K562 (cell line): ENCODE results near the gene ABI3BP. TPM values are rescaled to one million over a fixed set of nuclear protein-coding genes. Genes with fewer than 3 reads are reported as not detected.

Experiments used
- ATAC-seq: fragments of 200-7000 bp; cut with Tn5 transposase; 3 replicates; pipeline ENCODE4 v1.9.1; 2020; ENCODE audit warnings: moderate library complexity
- BruUV-seq: library from RNA; stranded (reverse); fragments of 400-500 nt; replicated peaks from 2 replicates; lab custom pipeline; 2021; lab: Mats Ljungman, UMichigan
- CTCF ChIA-PET: fragments of 300-600 bp; formaldehyde crosslinking; extraction: SDS; loops from one replicate; lab custom pipeline; 2021; ENCODE audit warnings: low intra/inter-chr PET ratio; lab: Yijun Ruan, JAX
- POLR2A ChIA-PET: fragments of 300-600, 350-650 bp; sonication (Branson Sonifier 250); formaldehyde crosslinking; extraction: SDS; loops from one replicate; lab custom pipeline; 2021; ENCODE audit warnings: antibody characterized with exemption, inconsistent platforms; lab: Yijun Ruan, JAX
- DNase-seq, 4 experiments: peaks; one replicate each; pipeline versions ENCODE4 v3.0.0 to v3.0.0-alpha.2; 2011 to 2018; ENCODE audit warnings: low spot score in 3 of 4, mixed read lengths in 3 of 4; ENCODE audit errors: extremely low read depth in 1 of 4
- FAIRE-seq: peaks from 2 replicates; lab custom pipeline; 2011; peaks lifted over from hg19 to GRCh38; lab: Jason Lieb, UNC
- H2AFZ ChIP-seq: 2 replicates; pipeline ENCODE4 v1.6.0; 2011; ENCODE audit warnings: low read depth, low read length, control low read depth, inconsistent platforms
- H3K27ac ChIP-seq: fragments of 200-600 bp; 3 replicates; pipeline ENCODE4 v1.8.0; 2011; ENCODE audit warnings: low read depth, mild to moderate bottlenecking, control low read depth, inconsistent platforms, low read length, moderate library complexity, mixed read lengths; ENCODE audit errors: extremely low read depth
- H3K27me3 ChIP-seq, 2 experiments: fragments of 300-600 bp in 1 of 2; 2 replicates in 1 of 2; 3 replicates in 1 of 2; pipeline versions ENCODE4 v1.6.0 to v1.8.0; 2011; ENCODE audit warnings: inconsistent platforms in 2 of 2, low read length in 2 of 2, mild to moderate bottlenecking in 1 of 2, mixed read lengths in 1 of 2, moderate library complexity in 1 of 2; ENCODE audit not compliant: control insufficient read depth in 2 of 2, insufficient read depth in 2 of 2
- H3K36me3 ChIP-seq: fragments of 300-600 bp; 3 replicates; pipeline ENCODE4 v1.8.0; 2011; ENCODE audit warnings: mild to moderate bottlenecking, low read length, inconsistent platforms; ENCODE audit not compliant: control insufficient read depth, insufficient read depth
- H3K4me1 ChIP-seq, 2 experiments: fragments of 200-600 bp in 1 of 2; replicated peaks in 1 of 2; 2 replicates in 1 of 2; 3 replicates in 1 of 2; pipeline versions ENCODE4 v1.5.1 to v1.8.0; 2011; ENCODE audit warnings: inconsistent platforms in 2 of 2, low read length in 2 of 2, mild to moderate bottlenecking in 1 of 2, mixed read lengths in 1 of 2, moderate library complexity in 1 of 2; ENCODE audit not compliant: control insufficient read depth in 2 of 2, insufficient read depth in 2 of 2
- H3K4me2 ChIP-seq: 2 replicates; pipeline ENCODE4 v1.6.1; 2011; ENCODE audit warnings: low read length, control low read depth, inconsistent platforms, mixed read lengths; ENCODE audit not compliant: insufficient read depth
- H3K4me3 ChIP-seq: fragments of 200-600 bp; sonication (generic), shearing (Covaris generic); 2 replicates; pipeline ENCODE4 v1.5.1; 2016; ENCODE audit warnings: control low read depth, inconsistent platforms
- H3K79me2 ChIP-seq: fragments of 200-600 bp; 3 replicates; pipeline ENCODE4 v1.8.0; 2011; ENCODE audit warnings: low read length, inconsistent platforms; ENCODE audit not compliant: control insufficient read depth, insufficient read depth
- H3K9ac ChIP-seq, 2 experiments: 2 replicates each; pipeline versions ENCODE4 v1.6.0 to v1.6.1; 2011; ENCODE audit warnings: low read depth in 2 of 2, low read length in 2 of 2, control low read depth in 1 of 2, inconsistent platforms in 1 of 2, mild to moderate bottlenecking in 1 of 2, mixed read lengths in 1 of 2; ENCODE audit not compliant: insufficient read depth in 1 of 2
- H3K9me1 ChIP-seq: one replicate; pipeline ENCODE4 v1.6.0; 2011; ENCODE audit warnings: inconsistent platforms, mild to moderate bottlenecking, low read length, moderate library complexity; ENCODE audit not compliant: control insufficient read depth, insufficient read depth
- H3K9me3 ChIP-seq: replicated peaks from 2 replicates; pipeline ENCODE4 v1.5.1; 2011; ENCODE audit warnings: low read depth, low read length, inconsistent platforms; ENCODE audit not compliant: control insufficient read depth, insufficient read depth
- H4K20me1 ChIP-seq: replicated peaks from 2 replicates; pipeline ENCODE4 v1.6.1; 2011; ENCODE audit warnings: low read length, inconsistent platforms, mixed read lengths; ENCODE audit not compliant: control insufficient read depth, insufficient read depth
- ESRRB ChIP-seq: fragments of 250-450 bp; sonication (Bioruptor Pico); IDR thresholded peaks from 2 replicates; pipeline ENCODE4 v1.5.0; 2020; ENCODE audit warnings: mild to moderate bottlenecking, moderate library complexity, borderline replicate concordance
- FOXM1 ChIP-seq, 2 experiments: fragments of 450-650 bp in 1 of 2; sonication (generic) in 1 of 2; formaldehyde crosslinking in 1 of 2; IDR thresholded peaks; 2 replicates each; pipeline versions ENCODE4 v1.6.1 to v1.9.0; 2017 to 2022; ENCODE audit warnings: low read depth in 2 of 2, mild to moderate bottlenecking in 2 of 2, missing genetic modification reagents in 1 of 2, moderate library complexity in 1 of 2
- GMEB1 ChIP-seq: fragments of 250-450 bp; sonication (Bioruptor Pico); IDR thresholded peaks from 2 replicates; pipeline ENCODE4 v1.4.0; 2020; ENCODE audit warnings: mild to moderate bottlenecking
- SREBF2 ChIP-seq: sonication (generic); formaldehyde crosslinking; IDR thresholded peaks from 2 replicates; pipeline ENCODE4 v1.4.0; 2020; ENCODE audit warnings: mild to moderate bottlenecking, missing genetic modification reagents
- ZNF124 ChIP-seq: sonication (generic); formaldehyde crosslinking; IDR thresholded peaks from 2 replicates; pipeline ENCODE4 v1.8.1; 2022; ENCODE audit warnings: missing genetic modification reagents
- ZNF324 ChIP-seq: fragments of 250-450 bp; sonication (Bioruptor Pico); IDR thresholded peaks from 2 replicates; pipeline ENCODE4 v1.4.0; 2020; ENCODE audit warnings: mild to moderate bottlenecking
- ZNF431 ChIP-seq: sonication (generic); formaldehyde crosslinking; IDR thresholded peaks from 2 replicates; pipeline ENCODE4 v1.8.0; 2022; ENCODE audit warnings: mild to moderate bottlenecking, missing genetic modification reagents
- WGBS: fragments of 100-300 bp; shearing (Covaris generic); methylation state at CpG from one replicate; pipeline ENCODE4 v1.1.6; 2016; ENCODE audit warnings: low coverage, mixed read lengths; ENCODE audit not compliant: insufficient coverage; ENCODE audit errors: missing lambda C conversion rate; 5-methylcytosine and 5-hydroxymethylcytosine counted together
- in situ Hi-C: fragments of 300-500 bp; cut with MboI; formaldehyde crosslinking; loops from 4 replicates; pipeline ENCODE4 v1.15.0; 2018; ENCODE audit warnings: inconsistent platforms, mixed read lengths
- intact Hi-C: fragments of 100-400 bp; cut with micrococcal nuclease; formaldehyde crosslinking; loops from 2 replicates; pipeline ENCODE4 v1.14.2; 2022
- polyA plus RNA-seq, 8 experiments: library from polyadenylated mRNA; depleted of rRNA in 4 of 8; stranded (reverse) in 5 of 8; unstranded in 3 of 8; fragments of >200 nt; fragmentation: Nextera tagmentation in 2 of 8; fragmentation: Illumina TruSeq in 1 of 8; extraction: Ambion mirVana in 2 of 8; extraction: Trizol in 1 of 8; gene quantifications; 2 replicates each; pipeline versions ENCODE4 v1.2.1 to v1.2.3, GENCODE V29; 2011 to 2014; ENCODE audit warnings: inconsistent platforms in 1 of 8, missing spikeins in 1 of 8
- total RNA-seq, 7 experiments: library from RNA; depleted of rRNA in 6 of 7; stranded (reverse); fragments of >200 nt in 6 of 7; fragmentation: Illumina TruSeq in 2 of 7; extraction: Trizol in 2 of 7; gene quantifications; 2 replicates each; pipeline versions ENCODE4 v1.2.1 to v1.2.3, GENCODE V29; 2011 to 2021; ENCODE audit warnings: low replicate concordance in 1 of 7
- TF ChIP-seq, protein P1 (sequence below): fragments of 200-600 bp; sonication (generic); IDR thresholded peaks from one replicate; pipeline ENCODE4 v1.6.1; 2012; ENCODE audit warnings: mild to moderate bottlenecking, low read depth, low read length, inconsistent platforms

Gene ABI3BP
- total and polyA plus RNA-seq, 9 of the 15 experiments (the other 6 are each of a cell fraction or from before 2014, with no cell fraction given) = 0.01 to 0.24 (median 0.06) TPM; not detected in 5

- Histone ChIP-seq H3K4me1 (no peaks in the 10 kb centered on the region), H3K9me1 (no peaks in the 10 kb centered on the region), H3K27ac (no peak overlapping the region), H2AFZ (no peak overlapping the region), H3K9ac (no peak overlapping the region), H4K20me1 (no peaks in the 10 kb centered on the region), H3K9me3 (no peaks in the 10 kb centered on the region), H3K4me2 (no peak overlapping the region), H3K4me3 (no peak overlapping the region), H3K36me3 (no peaks in the 10 kb centered on the region), H3K79me2 (no peaks in the 10 kb centered on the region), H3K27me3 (peaks cover 0 to 11% of the 10 kb centered on the region in 2 experiments; a peak in 1 of 5 replicates)
- intact Hi-C loops = no loop called here
- DNase-seq (no peak), FAIRE-seq (no peak), ATAC-seq (no peak)
- in situ Hi-C loops = no loop called here
- WGBS = under 1% methylated on average over 9 of the region's 10 CpGs
- POLR2A ChIA-PET = no interaction called here
- CTCF ChIA-PET = no interaction called here
- no TSS peak for BruUV-seq
- TF ChIP-seq, protein P1, sequence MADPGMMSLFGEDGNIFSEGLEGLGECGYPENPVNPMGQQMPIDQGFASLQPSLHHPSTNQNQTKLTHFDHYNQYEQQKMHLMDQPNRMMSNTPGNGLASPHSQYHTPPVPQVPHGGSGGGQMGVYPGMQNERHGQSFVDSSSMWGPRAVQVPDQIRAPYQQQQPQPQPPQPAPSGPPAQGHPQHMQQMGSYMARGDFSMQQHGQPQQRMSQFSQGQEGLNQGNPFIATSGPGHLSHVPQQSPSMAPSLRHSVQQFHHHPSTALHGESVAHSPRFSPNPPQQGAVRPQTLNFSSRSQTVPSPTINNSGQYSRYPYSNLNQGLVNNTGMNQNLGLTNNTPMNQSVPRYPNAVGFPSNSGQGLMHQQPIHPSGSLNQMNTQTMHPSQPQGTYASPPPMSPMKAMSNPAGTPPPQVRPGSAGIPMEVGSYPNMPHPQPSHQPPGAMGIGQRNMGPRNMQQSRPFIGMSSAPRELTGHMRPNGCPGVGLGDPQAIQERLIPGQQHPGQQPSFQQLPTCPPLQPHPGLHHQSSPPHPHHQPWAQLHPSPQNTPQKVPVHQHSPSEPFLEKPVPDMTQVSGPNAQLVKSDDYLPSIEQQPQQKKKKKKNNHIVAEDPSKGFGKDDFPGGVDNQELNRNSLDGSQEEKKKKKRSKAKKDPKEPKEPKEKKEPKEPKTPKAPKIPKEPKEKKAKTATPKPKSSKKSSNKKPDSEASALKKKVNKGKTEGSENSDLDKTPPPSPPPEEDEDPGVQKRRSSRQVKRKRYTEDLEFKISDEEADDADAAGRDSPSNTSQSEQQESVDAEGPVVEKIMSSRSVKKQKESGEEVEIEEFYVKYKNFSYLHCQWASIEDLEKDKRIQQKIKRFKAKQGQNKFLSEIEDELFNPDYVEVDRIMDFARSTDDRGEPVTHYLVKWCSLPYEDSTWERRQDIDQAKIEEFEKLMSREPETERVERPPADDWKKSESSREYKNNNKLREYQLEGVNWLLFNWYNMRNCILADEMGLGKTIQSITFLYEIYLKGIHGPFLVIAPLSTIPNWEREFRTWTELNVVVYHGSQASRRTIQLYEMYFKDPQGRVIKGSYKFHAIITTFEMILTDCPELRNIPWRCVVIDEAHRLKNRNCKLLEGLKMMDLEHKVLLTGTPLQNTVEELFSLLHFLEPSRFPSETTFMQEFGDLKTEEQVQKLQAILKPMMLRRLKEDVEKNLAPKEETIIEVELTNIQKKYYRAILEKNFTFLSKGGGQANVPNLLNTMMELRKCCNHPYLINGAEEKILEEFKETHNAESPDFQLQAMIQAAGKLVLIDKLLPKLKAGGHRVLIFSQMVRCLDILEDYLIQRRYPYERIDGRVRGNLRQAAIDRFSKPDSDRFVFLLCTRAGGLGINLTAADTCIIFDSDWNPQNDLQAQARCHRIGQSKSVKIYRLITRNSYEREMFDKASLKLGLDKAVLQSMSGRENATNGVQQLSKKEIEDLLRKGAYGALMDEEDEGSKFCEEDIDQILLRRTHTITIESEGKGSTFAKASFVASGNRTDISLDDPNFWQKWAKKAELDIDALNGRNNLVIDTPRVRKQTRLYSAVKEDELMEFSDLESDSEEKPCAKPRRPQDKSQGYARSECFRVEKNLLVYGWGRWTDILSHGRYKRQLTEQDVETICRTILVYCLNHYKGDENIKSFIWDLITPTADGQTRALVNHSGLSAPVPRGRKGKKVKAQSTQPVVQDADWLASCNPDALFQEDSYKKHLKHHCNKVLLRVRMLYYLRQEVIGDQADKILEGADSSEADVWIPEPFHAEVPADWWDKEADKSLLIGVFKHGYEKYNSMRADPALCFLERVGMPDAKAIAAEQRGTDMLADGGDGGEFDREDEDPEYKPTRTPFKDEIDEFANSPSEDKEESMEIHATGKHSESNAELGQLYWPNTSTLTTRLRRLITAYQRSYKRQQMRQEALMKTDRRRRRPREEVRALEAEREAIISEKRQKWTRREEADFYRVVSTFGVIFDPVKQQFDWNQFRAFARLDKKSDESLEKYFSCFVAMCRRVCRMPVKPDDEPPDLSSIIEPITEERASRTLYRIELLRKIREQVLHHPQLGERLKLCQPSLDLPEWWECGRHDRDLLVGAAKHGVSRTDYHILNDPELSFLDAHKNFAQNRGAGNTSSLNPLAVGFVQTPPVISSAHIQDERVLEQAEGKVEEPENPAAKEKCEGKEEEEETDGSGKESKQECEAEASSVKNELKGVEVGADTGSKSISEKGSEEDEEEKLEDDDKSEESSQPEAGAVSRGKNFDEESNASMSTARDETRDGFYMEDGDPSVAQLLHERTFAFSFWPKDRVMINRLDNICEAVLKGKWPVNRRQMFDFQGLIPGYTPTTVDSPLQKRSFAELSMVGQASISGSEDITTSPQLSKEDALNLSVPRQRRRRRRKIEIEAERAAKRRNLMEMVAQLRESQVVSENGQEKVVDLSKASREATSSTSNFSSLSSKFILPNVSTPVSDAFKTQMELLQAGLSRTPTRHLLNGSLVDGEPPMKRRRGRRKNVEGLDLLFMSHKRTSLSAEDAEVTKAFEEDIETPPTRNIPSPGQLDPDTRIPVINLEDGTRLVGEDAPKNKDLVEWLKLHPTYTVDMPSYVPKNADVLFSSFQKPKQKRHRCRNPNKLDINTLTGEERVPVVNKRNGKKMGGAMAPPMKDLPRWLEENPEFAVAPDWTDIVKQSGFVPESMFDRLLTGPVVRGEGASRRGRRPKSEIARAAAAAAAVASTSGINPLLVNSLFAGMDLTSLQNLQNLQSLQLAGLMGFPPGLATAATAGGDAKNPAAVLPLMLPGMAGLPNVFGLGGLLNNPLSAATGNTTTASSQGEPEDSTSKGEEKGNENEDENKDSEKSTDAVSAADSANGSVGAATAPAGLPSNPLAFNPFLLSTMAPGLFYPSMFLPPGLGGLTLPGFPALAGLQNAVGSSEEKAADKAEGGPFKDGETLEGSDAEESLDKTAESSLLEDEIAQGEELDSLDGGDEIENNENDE = no peak
- no peak for TF ChIP-seq FOXM1 (IDR thresholded peaks at IDR 0.05; ENCODE audit: low read depth)
- TF ChIP-seq FOXM1 (CRISPR knock-in tag; IDR thresholded peaks at IDR 0.05; ENCODE audit: low read depth) = no peak
- no peak for TF ChIP-seq ZNF324
- TF ChIP-seq ESRRB (CRISPR knock-in tag) = no peak
- TF ChIP-seq ZNF124 (CRISPR knock-in tag) = no peak
- TF ChIP-seq ZNF431 = no peak
- no peak for TF ChIP-seq SREBF2 (CRISPR knock-in tag)
- TF ChIP-seq GMEB1 (CRISPR knock-in tag) = no peak
Observed at GRCh38 chr3:100915706-100916495, 77.3 kb downstream of the ABI3BP start.
